ENCODE data around the gene ARPC1B.

DNA sequence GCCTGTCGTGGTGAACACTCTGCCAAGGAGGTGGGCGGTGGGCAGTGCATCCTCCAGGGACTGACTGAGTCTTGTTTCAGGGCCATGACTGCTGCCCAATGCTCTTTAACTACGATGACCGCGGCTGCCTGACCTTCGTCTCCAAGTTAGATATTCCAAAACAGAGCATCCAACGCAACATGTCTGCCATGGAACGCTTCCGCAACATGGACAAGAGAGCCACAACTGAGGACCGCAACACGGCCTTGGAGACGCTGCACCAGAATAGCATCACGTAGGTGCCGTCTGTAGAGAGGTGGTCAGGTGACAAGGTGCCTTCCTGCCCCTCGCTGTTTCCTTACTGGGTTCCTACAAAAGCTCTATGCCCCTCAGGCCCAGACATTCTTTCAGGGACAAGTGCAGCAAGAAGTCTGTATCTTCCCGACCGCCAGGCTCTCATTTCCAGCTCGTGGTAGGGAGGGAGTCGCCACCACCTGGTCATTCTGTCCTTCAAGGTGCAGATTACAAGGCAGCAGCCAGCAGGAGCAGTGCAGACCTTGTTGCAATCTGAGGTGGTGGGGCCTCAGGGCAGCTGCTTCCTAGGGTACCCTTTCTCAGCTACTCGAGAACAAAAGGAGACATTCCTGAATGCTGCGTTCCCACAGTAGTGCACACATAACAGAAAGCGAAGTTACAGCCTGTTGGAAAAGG, 14.9 kb upstream of the ARPC1B start:
- TF ChIP-seq USF2 (IDR thresholded peaks at IDR 0.05; ENCODE audit: low read depth, low read length) (no peak), MAFK (IDR thresholded peaks at IDR 0.05; ENCODE audit: low read depth, low read length) (no peak), CEBPB (IDR thresholded peaks at IDR 0.05; ENCODE audit: low read depth, low read length) (no peak), POLR2A (IDR thresholded peaks at IDR 0.05; ENCODE audit: low read depth, low read length) (no peak), MXI1 (IDR thresholded peaks at IDR 0.05; ENCODE audit: borderline replicate concordance, low read depth, low read length) (no peak), RFX5 (IDR thresholded peaks at IDR 0.05; ENCODE audit: low read depth, low read length) (no peak), RCOR1 (IDR thresholded peaks at IDR 0.05; ENCODE audit: insufficient replicate concordance, low read length) (no peak), FOS (IDR thresholded peaks at IDR 0.05; ENCODE audit: low read depth, low read length) (no peak), RAD21 (IDR thresholded peaks at IDR 0.05; ENCODE audit: low read length) (no peak), NFE2L2 (IDR thresholded peaks at IDR 0.05; ENCODE audit: low read depth, low read length) (no peak), BHLHE40 (IDR thresholded peaks at IDR 0.05; ENCODE audit: low read depth, low read length) (no peak)
- TF ChIP-seq, protein P1, sequence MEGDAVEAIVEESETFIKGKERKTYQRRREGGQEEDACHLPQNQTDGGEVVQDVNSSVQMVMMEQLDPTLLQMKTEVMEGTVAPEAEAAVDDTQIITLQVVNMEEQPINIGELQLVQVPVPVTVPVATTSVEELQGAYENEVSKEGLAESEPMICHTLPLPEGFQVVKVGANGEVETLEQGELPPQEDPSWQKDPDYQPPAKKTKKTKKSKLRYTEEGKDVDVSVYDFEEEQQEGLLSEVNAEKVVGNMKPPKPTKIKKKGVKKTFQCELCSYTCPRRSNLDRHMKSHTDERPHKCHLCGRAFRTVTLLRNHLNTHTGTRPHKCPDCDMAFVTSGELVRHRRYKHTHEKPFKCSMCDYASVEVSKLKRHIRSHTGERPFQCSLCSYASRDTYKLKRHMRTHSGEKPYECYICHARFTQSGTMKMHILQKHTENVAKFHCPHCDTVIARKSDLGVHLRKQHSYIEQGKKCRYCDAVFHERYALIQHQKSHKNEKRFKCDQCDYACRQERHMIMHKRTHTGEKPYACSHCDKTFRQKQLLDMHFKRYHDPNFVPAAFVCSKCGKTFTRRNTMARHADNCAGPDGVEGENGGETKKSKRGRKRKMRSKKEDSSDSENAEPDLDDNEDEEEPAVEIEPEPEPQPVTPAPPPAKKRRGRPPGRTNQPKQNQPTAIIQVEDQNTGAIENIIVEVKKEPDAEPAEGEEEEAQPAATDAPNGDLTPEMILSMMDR (conservative IDR thresholded peaks at IDR 0.05; ENCODE audit: low read depth, low read length) = no peak
